ENCODE measurements around the gene CPEB3.
A peak's percentile ranks its signal among the peaks of the same experiment; 100 is the strongest.

DNA sequence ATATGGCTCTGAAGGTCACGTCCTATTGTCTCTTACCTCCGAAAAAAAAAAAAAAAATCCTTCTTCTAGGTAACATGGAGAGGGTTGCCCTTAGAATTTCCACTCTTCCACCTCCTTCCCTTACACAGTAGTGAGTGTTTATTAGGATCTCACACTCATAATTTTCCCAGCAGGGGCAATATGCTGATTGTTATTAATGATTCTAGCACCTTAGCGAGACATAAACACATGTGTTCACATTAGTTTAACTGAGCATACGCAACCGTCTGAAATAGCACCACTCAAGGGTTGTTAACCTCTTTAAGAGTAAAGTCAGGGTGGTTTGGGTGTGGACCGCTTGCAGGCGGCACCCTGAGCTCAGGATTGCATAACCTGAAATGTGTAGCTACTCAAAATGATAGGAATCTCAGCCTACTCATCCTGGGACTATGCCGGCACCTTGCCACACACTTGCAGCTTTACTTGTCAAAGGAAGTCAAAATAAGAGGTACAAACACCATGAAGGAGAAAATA, 52.2 kb downstream of the CPEB3 start:
- TF ChIP-seq, protein P1, sequence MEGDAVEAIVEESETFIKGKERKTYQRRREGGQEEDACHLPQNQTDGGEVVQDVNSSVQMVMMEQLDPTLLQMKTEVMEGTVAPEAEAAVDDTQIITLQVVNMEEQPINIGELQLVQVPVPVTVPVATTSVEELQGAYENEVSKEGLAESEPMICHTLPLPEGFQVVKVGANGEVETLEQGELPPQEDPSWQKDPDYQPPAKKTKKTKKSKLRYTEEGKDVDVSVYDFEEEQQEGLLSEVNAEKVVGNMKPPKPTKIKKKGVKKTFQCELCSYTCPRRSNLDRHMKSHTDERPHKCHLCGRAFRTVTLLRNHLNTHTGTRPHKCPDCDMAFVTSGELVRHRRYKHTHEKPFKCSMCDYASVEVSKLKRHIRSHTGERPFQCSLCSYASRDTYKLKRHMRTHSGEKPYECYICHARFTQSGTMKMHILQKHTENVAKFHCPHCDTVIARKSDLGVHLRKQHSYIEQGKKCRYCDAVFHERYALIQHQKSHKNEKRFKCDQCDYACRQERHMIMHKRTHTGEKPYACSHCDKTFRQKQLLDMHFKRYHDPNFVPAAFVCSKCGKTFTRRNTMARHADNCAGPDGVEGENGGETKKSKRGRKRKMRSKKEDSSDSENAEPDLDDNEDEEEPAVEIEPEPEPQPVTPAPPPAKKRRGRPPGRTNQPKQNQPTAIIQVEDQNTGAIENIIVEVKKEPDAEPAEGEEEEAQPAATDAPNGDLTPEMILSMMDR (IDR thresholded peaks at IDR 0.05): no peak
- peak in 1 of 2 donors; percentile 59 for TF ChIP-seq POLR2AphosphoS5 (IDR thresholded peaks at IDR 0.05; ENCODE audit: insufficient read depth in 1 of 2, low read depth in 1 of 2)
- no peak for TF ChIP-seq POLR2A (IDR thresholded peaks at IDR 0.05)

All from vagina (tissue), 2 donors.